Upper lobe of left lung (tissue), 4 donors: ENCODE results near the gene PAQR3.

Experiments used
- EP300 ChIP-seq, 4 donors: sonication (generic); formaldehyde crosslinking; IDR thresholded peaks; one replicate each; pipeline ENCODE4 v1.5.1; 2017; ENCODE audit warnings: antibody characterized with exemption in 4 of 4, control low read depth in 2 of 4
- POLR2A ChIP-seq, 4 donors: fragments of 450-650 bp; IDR thresholded peaks; one replicate each; pipeline ENCODE4 v1.5.1; 2016 to 2017; ENCODE audit warnings: antibody characterized with exemption in 4 of 4, mild to moderate bottlenecking in 2 of 4
- TF ChIP-seq, protein P1 (sequence below), 6 experiments: fragments of 450-650 bp in 4 of 6; fragments of 200-600 bp in 2 of 6; sonication (generic) in 2 of 6; IDR thresholded peaks; one replicate each; pipeline ENCODE4 v1.5.1; 2016 to 2019; ENCODE audit warnings: antibody characterized with exemption in 6 of 6

DNA sequence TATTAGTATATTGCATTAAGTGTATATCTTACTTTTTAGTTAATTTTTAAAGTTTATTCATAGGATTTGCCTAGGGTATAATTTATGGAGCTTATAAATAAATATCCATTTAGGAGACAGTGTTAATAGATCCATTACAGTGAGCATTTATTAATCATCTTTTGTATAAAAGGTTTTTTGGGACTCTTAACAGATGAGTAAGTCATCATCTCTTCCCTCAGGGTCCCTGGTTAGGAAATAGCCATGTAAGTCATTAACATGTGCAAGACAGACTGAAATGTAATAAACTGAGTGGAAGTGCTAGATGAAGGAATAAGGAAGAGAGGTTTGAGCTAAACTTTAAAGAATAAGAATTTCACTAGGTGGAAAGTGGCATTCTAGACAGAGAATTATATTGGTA is 69.2 kb downstream of the PAQR3 start:
- TF ChIP-seq POLR2A (IDR thresholded peaks at IDR 0.05) = no peak
- TF ChIP-seq, protein P1, sequence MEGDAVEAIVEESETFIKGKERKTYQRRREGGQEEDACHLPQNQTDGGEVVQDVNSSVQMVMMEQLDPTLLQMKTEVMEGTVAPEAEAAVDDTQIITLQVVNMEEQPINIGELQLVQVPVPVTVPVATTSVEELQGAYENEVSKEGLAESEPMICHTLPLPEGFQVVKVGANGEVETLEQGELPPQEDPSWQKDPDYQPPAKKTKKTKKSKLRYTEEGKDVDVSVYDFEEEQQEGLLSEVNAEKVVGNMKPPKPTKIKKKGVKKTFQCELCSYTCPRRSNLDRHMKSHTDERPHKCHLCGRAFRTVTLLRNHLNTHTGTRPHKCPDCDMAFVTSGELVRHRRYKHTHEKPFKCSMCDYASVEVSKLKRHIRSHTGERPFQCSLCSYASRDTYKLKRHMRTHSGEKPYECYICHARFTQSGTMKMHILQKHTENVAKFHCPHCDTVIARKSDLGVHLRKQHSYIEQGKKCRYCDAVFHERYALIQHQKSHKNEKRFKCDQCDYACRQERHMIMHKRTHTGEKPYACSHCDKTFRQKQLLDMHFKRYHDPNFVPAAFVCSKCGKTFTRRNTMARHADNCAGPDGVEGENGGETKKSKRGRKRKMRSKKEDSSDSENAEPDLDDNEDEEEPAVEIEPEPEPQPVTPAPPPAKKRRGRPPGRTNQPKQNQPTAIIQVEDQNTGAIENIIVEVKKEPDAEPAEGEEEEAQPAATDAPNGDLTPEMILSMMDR (IDR thresholded peaks at IDR 0.05) = no peak
- no peak for TF ChIP-seq EP300 (IDR thresholded peaks at IDR 0.05)
